HepG2 (cell line): ENCODE results near the gene PIGX. TPM values are rescaled to one million over a fixed set of nuclear protein-coding genes. Genes with fewer than 3 reads are reported as not detected.

ENCODE experiments used
- ATAC-seq: fragments of 200-7000 bp; cut with Tn5 transposase; 3 replicates; pipeline ENCODE4 v1.9.1; 2020; ENCODE audit warnings: mild to moderate bottlenecking, moderate library complexity
- BruUV-seq: library from RNA; stranded (reverse); fragments of 400-500 nt; replicated peaks from 2 replicates; lab custom pipeline; 2021; lab: Mats Ljungman, UMichigan
- CTCF ChIA-PET: fragments of 300-600 bp; formaldehyde crosslinking; extraction: SDS; loops from one replicate; lab custom pipeline; 2021; ENCODE audit warnings: low total read pairs, inconsistent platforms, low intra/inter-chr PET ratio; lab: Yijun Ruan, JAX
- POLR2A ChIA-PET: fragments of 350-600 bp; sonication (Branson Sonifier 250); formaldehyde crosslinking; loops from one replicate; lab custom pipeline; 2020; ENCODE audit warnings: antibody characterized with exemption, inconsistent platforms; lab: Yijun Ruan, JAX
- DNase-seq: peaks from one replicate; pipeline ENCODE4 v3.0.0-alpha.2; 2015; ENCODE audit warnings: low spot score
- FAIRE-seq: peaks from 3 replicates; lab custom pipeline; 2011; peaks lifted over from hg19 to GRCh38; lab: Jason Lieb, UNC
- H2AFZ ChIP-seq: one replicate; pipeline ENCODE4 v1.6.1; 2011; ENCODE audit warnings: low read length, inconsistent platforms
- H3K27ac ChIP-seq: fragments of 300-600 bp; 3 replicates; pipeline ENCODE4 v1.8.0; 2011; ENCODE audit warnings: mixed run types, mild to moderate bottlenecking, mixed read lengths, low read length, inconsistent platforms; ENCODE audit not compliant: insufficient read depth; ENCODE audit errors: extremely low read length
- H3K27me3 ChIP-seq, 2 experiments: fragments of 200-600 bp in 1 of 2; 2 replicates in 1 of 2; 3 replicates in 1 of 2; pipeline versions ENCODE4 v1.6.0 to v1.8.0; 2011; ENCODE audit warnings: low read length in 2 of 2, mild to moderate bottlenecking in 2 of 2, moderate library complexity in 2 of 2, inconsistent platforms in 1 of 2; ENCODE audit not compliant: insufficient read depth in 2 of 2, control insufficient read depth in 1 of 2
- H3K36me3 ChIP-seq, 2 experiments: fragments of 200-600 bp in 1 of 2; replicated peaks in 1 of 2; 2 replicates in 1 of 2; 3 replicates in 1 of 2; pipeline versions ENCODE4 v1.5.1 to v1.8.0; 2011; ENCODE audit warnings: low read length in 2 of 2, inconsistent platforms in 1 of 2; ENCODE audit not compliant: insufficient read depth in 2 of 2, control insufficient read depth in 1 of 2
- H3K4me1 ChIP-seq: 2 replicates; pipeline ENCODE4 v1.5.1; 2012; ENCODE audit warnings: low read length, inconsistent platforms; ENCODE audit not compliant: insufficient read depth
- H3K4me2 ChIP-seq: 2 replicates; pipeline ENCODE4 v1.6.0; 2011; ENCODE audit warnings: low read depth, low read length, inconsistent platforms
- H3K4me3 ChIP-seq, 3 experiments: fragments of 200-600 bp in 1 of 3; sonication (generic), shearing (Covaris generic) in 1 of 3; replicated peaks in 1 of 3; 2 replicates each; pipeline ENCODE4 v1.5.1; 2011 to 2016; ENCODE audit warnings: low read length in 3 of 3, inconsistent platforms in 2 of 3, low read depth in 2 of 3, mild to moderate bottlenecking in 2 of 3, control low read depth in 1 of 3, mixed read lengths in 1 of 3; ENCODE audit not compliant: insufficient read depth in 1 of 3
- H3K79me2 ChIP-seq: one replicate; pipeline ENCODE4 v1.6.1; 2011; ENCODE audit warnings: low read length, inconsistent platforms; ENCODE audit not compliant: insufficient read depth
- H3K9ac ChIP-seq: 2 replicates; pipeline ENCODE4 v1.6.0; 2011; ENCODE audit warnings: mild to moderate bottlenecking, low read depth, low read length, inconsistent platforms; ENCODE audit not compliant: insufficient read depth
- H3K9me3 ChIP-seq: 2 replicates; pipeline ENCODE4 v1.5.1; 2012; ENCODE audit warnings: mild to moderate bottlenecking, low read length
- H4K20me1 ChIP-seq: 2 replicates; pipeline ENCODE4 v1.6.0; 2011; ENCODE audit warnings: inconsistent platforms, mild to moderate bottlenecking, low read length, moderate library complexity; ENCODE audit not compliant: insufficient read depth
- CEBPB ChIP-seq: IDR thresholded peaks from 2 replicates; pipeline ENCODE4 v1.6.1; 2011; ENCODE audit warnings: low read depth, low read length, improper control_type of control experiment, borderline replicate concordance
- KLF9 ChIP-seq: IDR thresholded peaks from 2 replicates; pipeline ENCODE4 v1.6.1; 2016; ENCODE audit warnings: low read depth
- PITX1 ChIP-seq: sonication (generic); formaldehyde crosslinking; IDR thresholded peaks from 2 replicates; pipeline ENCODE4 v1.5.1; 2020; ENCODE audit warnings: mild to moderate bottlenecking, missing genetic modification reagents
- TBP ChIP-seq: sonication (generic); formaldehyde crosslinking; IDR thresholded peaks from 2 replicates; pipeline ENCODE4 v1.5.0; 2020; ENCODE audit warnings: missing genetic modification reagents
- WGBS: methylation state at CpG from one replicate; pipeline ENCODE4 v1.1.6; 2017; ENCODE audit warnings: low lambda C conversion rate; 5-methylcytosine and 5-hydroxymethylcytosine counted together
- in situ Hi-C: cut with HindIII; loops from 2 replicates; pipeline ENCODE4 v1.10.0; 2017; ENCODE audit warnings: low pct_unique_long_range_greater_than_20kb; ENCODE audit not compliant: extremely low pct_ligation_motif_present
- intact Hi-C: fragments of 100-400 bp; cut with micrococcal nuclease; formaldehyde crosslinking; loops from one replicate; pipeline ENCODE4 v1.10.0; 2022; ENCODE audit not compliant: unreplicated experiment
- polyA plus RNA-seq, 8 experiments: library from polyadenylated mRNA; depleted of rRNA in 3 of 8; stranded (reverse) in 7 of 8; unstranded in 1 of 8; fragments of >200 nt; fragmentation: Illumina TruSeq in 4 of 8; extraction: Trizol in 4 of 8; gene quantifications; 2 replicates each; pipeline versions ENCODE4 v1.2.1 to v1.2.3, GENCODE V29; 2011 to 2016; ENCODE audit warnings: low read depth in 4 of 8, missing spikeins in 1 of 8, mixed read lengths in 1 of 8; ENCODE audit not compliant: insufficient read depth in 1 of 8
- total RNA-seq, 5 experiments: library from RNA; depleted of rRNA; stranded (reverse); fragments of >200 nt; fragmentation: Illumina TruSeq; extraction: Trizol; gene quantifications; 2 replicates each; pipeline ENCODE4 v1.2.3, GENCODE V29; 2016; ENCODE audit warnings: low read depth in 1 of 5
- TF ChIP-seq, protein P1 (sequence below): sonication (generic); formaldehyde crosslinking; IDR thresholded peaks from 2 replicates; pipeline ENCODE4 v1.8.1; 2023; ENCODE audit warnings: missing genetic modification reagents, inconsistent platforms, borderline replicate concordance
- TF ChIP-seq, protein P2 (sequence below): sonication (generic); formaldehyde crosslinking; IDR thresholded peaks from 2 replicates; pipeline ENCODE4 v1.5.1; 2020; ENCODE audit warnings: missing genetic modification reagents, mild to moderate bottlenecking, borderline replicate concordance

Gene PIGX
- total and polyA plus RNA-seq, 2 of the 13 experiments (the other 11 are each of a cell fraction or from before 2014, with no cell fraction given), result 13.2 to 21.3 TPM

DNA sequence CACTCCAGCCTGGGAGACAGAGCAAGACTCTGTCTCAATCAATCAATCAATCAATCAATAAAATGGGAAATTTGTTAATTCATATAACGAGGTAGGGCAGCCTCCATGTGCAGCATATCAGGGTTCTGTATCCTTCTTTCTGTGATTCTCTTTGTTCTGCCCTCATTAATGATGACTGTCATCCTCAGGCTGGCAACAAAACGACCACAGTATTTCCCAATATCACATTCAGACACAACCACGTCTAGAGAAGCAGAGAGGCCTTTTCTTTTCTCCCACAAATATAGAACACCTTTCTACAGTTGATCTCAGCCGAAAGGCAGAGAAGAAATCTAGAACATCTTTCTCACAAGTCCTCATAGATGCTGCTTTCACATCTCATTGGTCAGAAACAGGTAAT, 11.4 kb upstream of the PIGX start:
- H3K4me1 ChIP-seq, result no peaks in the 10 kb centered on the region
- H2AFZ ChIP-seq, result no peak overlapping the region
- no peak overlapping the region for H3K27ac ChIP-seq
- no peak overlapping the region for H3K4me3 ChIP-seq
- H3K4me2 ChIP-seq, result no peak overlapping the region
- ChIA-PET CTCF (no interaction called here), POLR2A (no interaction called here)
- WGBS, result 21% methylated on average over 4 of the region's 4 CpGs
- H3K79me2 ChIP-seq, result no peaks in the 10 kb centered on the region
- FAIRE-seq, result no peak
- H3K36me3 ChIP-seq, result no peaks in the 10 kb centered on the region
- H4K20me1 ChIP-seq, result no peaks in the 10 kb centered on the region
- DNase-seq, result no peak
- TF ChIP-seq, protein P1, sequence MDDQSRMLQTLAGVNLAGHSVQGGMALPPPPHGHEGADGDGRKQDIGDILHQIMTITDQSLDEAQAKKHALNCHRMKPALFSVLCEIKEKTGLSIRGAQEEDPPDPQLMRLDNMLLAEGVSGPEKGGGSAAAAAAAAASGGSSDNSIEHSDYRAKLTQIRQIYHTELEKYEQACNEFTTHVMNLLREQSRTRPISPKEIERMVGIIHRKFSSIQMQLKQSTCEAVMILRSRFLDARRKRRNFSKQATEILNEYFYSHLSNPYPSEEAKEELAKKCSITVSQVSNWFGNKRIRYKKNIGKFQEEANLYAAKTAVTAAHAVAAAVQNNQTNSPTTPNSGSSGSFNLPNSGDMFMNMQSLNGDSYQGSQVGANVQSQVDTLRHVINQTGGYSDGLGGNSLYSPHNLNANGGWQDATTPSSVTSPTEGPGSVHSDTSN (CRISPR knock-in tag), result no peak
- TF ChIP-seq PITX1 (CRISPR knock-in tag), result no peak
- TF ChIP-seq, protein P2, sequence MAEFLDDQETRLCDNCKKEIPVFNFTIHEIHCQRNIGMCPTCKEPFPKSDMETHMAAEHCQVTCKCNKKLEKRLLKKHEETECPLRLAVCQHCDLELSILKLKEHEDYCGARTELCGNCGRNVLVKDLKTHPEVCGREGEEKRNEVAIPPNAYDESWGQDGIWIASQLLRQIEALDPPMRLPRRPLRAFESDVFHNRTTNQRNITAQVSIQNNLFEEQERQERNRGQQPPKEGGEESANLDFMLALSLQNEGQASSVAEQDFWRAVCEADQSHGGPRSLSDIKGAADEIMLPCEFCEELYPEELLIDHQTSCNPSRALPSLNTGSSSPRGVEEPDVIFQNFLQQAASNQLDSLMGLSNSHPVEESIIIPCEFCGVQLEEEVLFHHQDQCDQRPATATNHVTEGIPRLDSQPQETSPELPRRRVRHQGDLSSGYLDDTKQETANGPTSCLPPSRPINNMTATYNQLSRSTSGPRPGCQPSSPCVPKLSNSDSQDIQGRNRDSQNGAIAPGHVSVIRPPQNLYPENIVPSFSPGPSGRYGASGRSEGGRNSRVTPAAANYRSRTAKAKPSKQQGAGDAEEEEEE, result no peak
- no peak for TF ChIP-seq KLF9 (CRISPR knock-in tag)
- ATAC-seq, result no peak
- in situ Hi-C loops, result no loop called here
- intact Hi-C loops, result no loop called here
- H3K9ac ChIP-seq, result no peak overlapping the region
- H3K9me3 ChIP-seq, result no peaks in the 10 kb centered on the region
- no peaks in the 10 kb centered on the region; a peak in 1 of 5 replicates for H3K27me3 ChIP-seq
- BruUV-seq, result no TSS peak

DNA sequence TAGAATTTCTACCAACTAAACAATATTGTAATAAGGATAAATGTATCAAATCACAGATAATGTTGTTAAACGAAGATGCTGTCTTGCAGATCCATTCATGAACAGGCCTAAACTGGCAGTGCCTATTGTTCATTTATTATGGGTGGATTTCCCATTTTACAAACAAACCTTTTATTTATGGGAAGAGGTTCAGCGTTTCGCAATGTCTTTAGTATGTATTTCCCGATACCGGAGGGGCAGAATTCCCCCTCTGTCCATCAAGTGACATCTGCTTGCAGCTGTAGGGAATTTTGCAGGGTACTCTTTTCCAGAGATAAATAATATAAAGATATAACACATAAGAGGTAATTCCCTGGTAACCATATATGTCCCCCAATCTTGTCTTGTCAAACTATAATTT, 5.8 kb upstream of the PIGX start:
- Histone ChIP-seq H3K4me1 (peaks cover 4% of the 10 kb centered on the region), H2AFZ (no peak overlapping the region), H3K36me3 (no peaks in the 10 kb centered on the region), H3K79me2 (no peaks in the 10 kb centered on the region), H3K9ac (no peak overlapping the region), H4K20me1 (no peaks in the 10 kb centered on the region), H3K4me3 (no peak overlapping the region), H3K4me2 (no peak overlapping the region), H3K27ac (no peak overlapping the region), H3K27me3 (no peaks in the 10 kb centered on the region; a peak in 1 of 5 replicates), H3K9me3 (no peaks in the 10 kb centered on the region)
- BruUV-seq, result no TSS peak
- 31% methylated on average over 5 of the region's 5 CpGs for WGBS
- DNase-seq, result no peak
- POLR2A ChIA-PET, result no interaction called here
- no peak for ATAC-seq
- no peak for FAIRE-seq
- in situ Hi-C loops (no loop called here), intact Hi-C loops (no loop called here)
- TF ChIP-seq TBP, result no peak
- peak; percentile 52 for TF ChIP-seq CEBPB
- CTCF ChIA-PET, result no interaction called here
